Neutrophil (primary cell): Measurements from ENCODE around the gene GPR156.

Source experiments
- H3K27ac ChIP-seq: fragments of 200-600 bp; sonication (generic); 2 replicates; pipeline ENCODE4 v1.5.1; 2016; ENCODE audit warnings: mild to moderate bottlenecking, moderate library complexity
- H3K27me3 ChIP-seq: fragments of 200-600 bp; sonication (generic); 2 replicates; pipeline ENCODE4 v1.6.0; 2016; ENCODE audit warnings: mild to moderate bottlenecking
- H3K36me3 ChIP-seq: fragments of 200-600 bp; sonication (generic); 2 replicates; pipeline ENCODE4 v1.5.1; 2017
- H3K4me1 ChIP-seq, 2 experiments: fragments of 200-600 bp in 1 of 2; sonication (generic) in 1 of 2; 1 replicate in 1 of 2; 2 replicates in 1 of 2; pipeline versions ENCODE4 v1.5.1 to v1.6.1; 2013 to 2016; ENCODE audit warnings: low read depth in 1 of 2, low read length in 1 of 2, mild to moderate bottlenecking in 1 of 2, moderate library complexity in 1 of 2; ENCODE audit not compliant: control insufficient read depth in 1 of 2, insufficient read depth in 1 of 2
- H3K4me3 ChIP-seq, 2 experiments: fragments of 200-600 bp in 1 of 2; sonication (generic) in 1 of 2; 1 replicate in 1 of 2; 2 replicates in 1 of 2; pipeline ENCODE4 v1.5.1; 2013 to 2016; ENCODE audit warnings: low read depth in 1 of 2, low read length in 1 of 2, mild to moderate bottlenecking in 1 of 2, moderate library complexity in 1 of 2
- H3K9me3 ChIP-seq: fragments of 200-600 bp; sonication (generic); 2 replicates; pipeline ENCODE4 v1.5.1; 2016
- TF ChIP-seq, protein P1 (sequence below): fragments of 200-600 bp; sonication (generic); IDR thresholded peaks from 2 replicates; pipeline ENCODE4 v1.5.1; 2016; ENCODE audit warnings: antibody characterized with exemption

GPR156 gene

DNA sequence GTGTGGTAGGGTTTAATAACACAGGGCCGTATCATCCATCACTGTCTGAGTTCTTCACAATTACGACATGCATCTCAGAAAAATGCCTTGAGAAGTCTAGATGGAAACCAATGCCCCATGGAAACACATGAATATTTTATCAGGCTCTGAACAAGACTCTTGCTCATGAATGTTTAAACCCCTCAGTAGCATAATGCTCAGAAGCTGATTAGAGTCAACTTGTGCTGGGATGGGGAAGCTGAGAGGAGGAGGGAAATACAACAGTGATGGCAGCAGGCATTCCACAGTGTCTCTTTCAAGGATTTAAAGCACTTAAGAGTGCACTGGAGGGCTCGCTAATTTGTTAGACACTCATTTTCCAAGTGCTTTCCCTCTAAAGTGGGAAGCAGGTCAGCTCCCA lies 3.8 kb downstream of the GPR156 start:
- no peaks in the 10 kb centered on the region for H3K9me3 ChIP-seq
- H3K4me1 ChIP-seq, result peaks cover 0 to 4% of the 10 kb centered on the region in 2 experiments
- H3K27ac ChIP-seq, result no peak overlapping the region
- peaks cover 72% of the 10 kb centered on the region for H3K27me3 ChIP-seq
- no peaks in the 10 kb centered on the region for H3K36me3 ChIP-seq
- TF ChIP-seq, protein P1, sequence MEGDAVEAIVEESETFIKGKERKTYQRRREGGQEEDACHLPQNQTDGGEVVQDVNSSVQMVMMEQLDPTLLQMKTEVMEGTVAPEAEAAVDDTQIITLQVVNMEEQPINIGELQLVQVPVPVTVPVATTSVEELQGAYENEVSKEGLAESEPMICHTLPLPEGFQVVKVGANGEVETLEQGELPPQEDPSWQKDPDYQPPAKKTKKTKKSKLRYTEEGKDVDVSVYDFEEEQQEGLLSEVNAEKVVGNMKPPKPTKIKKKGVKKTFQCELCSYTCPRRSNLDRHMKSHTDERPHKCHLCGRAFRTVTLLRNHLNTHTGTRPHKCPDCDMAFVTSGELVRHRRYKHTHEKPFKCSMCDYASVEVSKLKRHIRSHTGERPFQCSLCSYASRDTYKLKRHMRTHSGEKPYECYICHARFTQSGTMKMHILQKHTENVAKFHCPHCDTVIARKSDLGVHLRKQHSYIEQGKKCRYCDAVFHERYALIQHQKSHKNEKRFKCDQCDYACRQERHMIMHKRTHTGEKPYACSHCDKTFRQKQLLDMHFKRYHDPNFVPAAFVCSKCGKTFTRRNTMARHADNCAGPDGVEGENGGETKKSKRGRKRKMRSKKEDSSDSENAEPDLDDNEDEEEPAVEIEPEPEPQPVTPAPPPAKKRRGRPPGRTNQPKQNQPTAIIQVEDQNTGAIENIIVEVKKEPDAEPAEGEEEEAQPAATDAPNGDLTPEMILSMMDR, result no peak
- H3K4me3 ChIP-seq, result no peak overlapping the region

- no peaks in the 10 kb centered on the region for H3K36me3 ChIP-seq
Observed at GRCh38 chr3:120280566-120280965, 4.5 kb downstream of the GPR156 start.

DNA sequence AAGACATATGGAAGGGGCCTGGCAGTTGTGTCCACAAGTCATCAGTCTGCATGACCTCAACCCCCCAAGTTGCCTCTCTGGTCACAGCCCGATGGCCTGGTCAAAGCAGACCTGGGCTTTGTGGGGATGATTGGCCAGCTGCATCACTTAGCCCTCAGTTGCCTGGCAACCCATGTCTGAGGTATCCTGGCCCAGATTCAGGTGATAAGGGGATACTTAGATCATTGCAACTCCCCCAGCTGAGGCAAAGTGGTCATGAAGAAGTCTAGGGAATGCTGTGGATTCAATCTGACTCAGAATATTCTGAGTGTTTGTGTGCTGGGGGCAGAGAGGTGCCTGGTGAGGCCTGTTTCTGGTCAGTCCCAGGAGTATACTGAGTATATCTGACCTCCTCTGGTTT lies 5.0 kb downstream of the GPR156 start:
- H3K9me3 ChIP-seq, result no peaks in the 10 kb centered on the region
- H3K4me1 ChIP-seq, result peaks cover 0 to 4% of the 10 kb centered on the region in 2 experiments
- H3K27ac ChIP-seq, result no peak overlapping the region
- TF ChIP-seq, protein P1, result no peak
- no peak overlapping the region for H3K4me3 ChIP-seq
- no peaks in the 10 kb centered on the region for H3K36me3 ChIP-seq
- H3K27me3 ChIP-seq, result peaks cover 59% of the 10 kb centered on the region

More at GRCh38 chr3:120280566-120280965, 4.5 kb downstream of the GPR156 start:
- H3K4me1 ChIP-seq, result peaks cover 0 to 4% of the 10 kb centered on the region in 2 experiments
- H3K4me3 ChIP-seq, result no peak overlapping the region
- peaks cover 65% of the 10 kb centered on the region for H3K27me3 ChIP-seq
- H3K27ac ChIP-seq, result no peak overlapping the region
- no peaks in the 10 kb centered on the region for H3K9me3 ChIP-seq
- TF ChIP-seq, protein P1, result no peak

- H3K4me1 ChIP-seq, result no peaks in the 10 kb centered on the region
- TF ChIP-seq, protein P1, result no peak
- H3K27me3 ChIP-seq, result peaks cover 37% of the 10 kb centered on the region
- H3K36me3 ChIP-seq, result no peaks in the 10 kb centered on the region
- H3K27ac ChIP-seq, result no peak overlapping the region
- H3K9me3 ChIP-seq, result no peaks in the 10 kb centered on the region
- H3K4me3 ChIP-seq, result no peak overlapping the region
Observed at GRCh38 chr3:120276767-120277166, 8.3 kb downstream of the GPR156 start.

DNA sequence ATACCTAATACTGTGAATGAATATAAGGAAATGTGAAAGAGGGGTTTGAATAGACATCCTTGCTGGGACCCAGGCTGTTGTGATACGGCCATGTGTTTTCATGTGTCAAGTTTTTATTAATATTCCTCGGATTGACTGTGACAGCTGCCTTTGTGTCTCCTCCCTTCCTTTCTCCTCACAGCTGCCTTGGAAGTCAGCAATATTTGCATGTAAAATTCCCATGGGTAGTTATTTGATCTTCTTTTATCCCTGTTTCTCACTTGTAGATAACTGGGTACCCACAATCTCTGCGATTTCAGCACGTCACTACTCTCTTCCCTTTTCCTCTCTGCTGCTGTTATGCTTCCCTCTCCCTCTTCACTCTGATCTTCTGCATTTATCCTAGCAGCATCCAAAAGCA lies 9.4 kb downstream of the GPR156 start:
- H3K27me3 ChIP-seq, result peaks cover 37% of the 10 kb centered on the region
- H3K9me3 ChIP-seq, result no peaks in the 10 kb centered on the region
- TF ChIP-seq, protein P1, result no peak
- H3K27ac ChIP-seq, result no peak overlapping the region
- H3K4me3 ChIP-seq, result no peak overlapping the region
- H3K4me1 ChIP-seq, result no peaks in the 10 kb centered on the region
- no peaks in the 10 kb centered on the region for H3K36me3 ChIP-seq

- H3K4me3 ChIP-seq, result no peak overlapping the region
- H3K27ac ChIP-seq, result no peak overlapping the region
- no peaks in the 10 kb centered on the region for H3K9me3 ChIP-seq
- TF ChIP-seq, protein P1, result no peak
- H3K27me3 ChIP-seq, result peaks cover 38% of the 10 kb centered on the region
- no peaks in the 10 kb centered on the region for H3K36me3 ChIP-seq
- H3K4me1 ChIP-seq, result no peaks in the 10 kb centered on the region
Observed at GRCh38 chr3:120274739-120275167, 10.3 kb downstream of the GPR156 start.
